HEK293 (cell line): ENCODE results near the gene CCND1.

Experiments used
- IKZF3 ChIP-seq: fragments of 450-650 bp; IDR thresholded peaks from 2 replicates; pipeline ENCODE4 v1.5.0; 2018; ENCODE audit warnings: missing biosample characterization, mild to moderate bottlenecking, missing genetic modification characterization, moderate library complexity
- PBX3 ChIP-seq: sonication (generic); formaldehyde crosslinking; IDR thresholded peaks from 2 replicates; pipeline ENCODE4 v1.8.1; 2022; ENCODE audit warnings: mild to moderate bottlenecking, moderate library complexity, missing genetic modification reagents
- TF ChIP-seq, protein P1 (sequence below): fragments of 450-650 bp; formaldehyde crosslinking; IDR thresholded peaks from 2 replicates; pipeline ENCODE4 v1.5.1; 2016; ENCODE audit warnings: missing biosample characterization, missing genetic modification characterization

DNA sequence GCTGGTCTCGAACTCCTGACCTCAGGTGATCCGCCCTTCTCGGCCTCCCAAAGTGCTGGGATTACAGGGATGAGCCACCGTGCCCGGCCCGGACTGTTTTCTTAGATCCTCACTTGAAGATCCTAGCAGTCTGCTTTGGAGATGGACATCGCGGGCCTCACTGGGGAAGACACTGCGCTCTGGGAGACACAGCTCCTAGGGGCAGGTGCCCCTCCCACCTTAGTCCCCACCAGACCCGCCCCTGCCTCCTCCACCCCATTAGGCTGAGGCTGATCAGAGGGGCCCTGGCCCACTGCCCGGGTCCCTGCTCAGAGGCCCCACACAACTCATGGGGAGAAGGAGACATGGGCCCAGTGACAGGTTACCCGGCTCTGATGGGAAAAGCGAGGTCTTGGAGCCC is 45.5 kb downstream of the CCND1 start:
- TF ChIP-seq, protein P1, sequence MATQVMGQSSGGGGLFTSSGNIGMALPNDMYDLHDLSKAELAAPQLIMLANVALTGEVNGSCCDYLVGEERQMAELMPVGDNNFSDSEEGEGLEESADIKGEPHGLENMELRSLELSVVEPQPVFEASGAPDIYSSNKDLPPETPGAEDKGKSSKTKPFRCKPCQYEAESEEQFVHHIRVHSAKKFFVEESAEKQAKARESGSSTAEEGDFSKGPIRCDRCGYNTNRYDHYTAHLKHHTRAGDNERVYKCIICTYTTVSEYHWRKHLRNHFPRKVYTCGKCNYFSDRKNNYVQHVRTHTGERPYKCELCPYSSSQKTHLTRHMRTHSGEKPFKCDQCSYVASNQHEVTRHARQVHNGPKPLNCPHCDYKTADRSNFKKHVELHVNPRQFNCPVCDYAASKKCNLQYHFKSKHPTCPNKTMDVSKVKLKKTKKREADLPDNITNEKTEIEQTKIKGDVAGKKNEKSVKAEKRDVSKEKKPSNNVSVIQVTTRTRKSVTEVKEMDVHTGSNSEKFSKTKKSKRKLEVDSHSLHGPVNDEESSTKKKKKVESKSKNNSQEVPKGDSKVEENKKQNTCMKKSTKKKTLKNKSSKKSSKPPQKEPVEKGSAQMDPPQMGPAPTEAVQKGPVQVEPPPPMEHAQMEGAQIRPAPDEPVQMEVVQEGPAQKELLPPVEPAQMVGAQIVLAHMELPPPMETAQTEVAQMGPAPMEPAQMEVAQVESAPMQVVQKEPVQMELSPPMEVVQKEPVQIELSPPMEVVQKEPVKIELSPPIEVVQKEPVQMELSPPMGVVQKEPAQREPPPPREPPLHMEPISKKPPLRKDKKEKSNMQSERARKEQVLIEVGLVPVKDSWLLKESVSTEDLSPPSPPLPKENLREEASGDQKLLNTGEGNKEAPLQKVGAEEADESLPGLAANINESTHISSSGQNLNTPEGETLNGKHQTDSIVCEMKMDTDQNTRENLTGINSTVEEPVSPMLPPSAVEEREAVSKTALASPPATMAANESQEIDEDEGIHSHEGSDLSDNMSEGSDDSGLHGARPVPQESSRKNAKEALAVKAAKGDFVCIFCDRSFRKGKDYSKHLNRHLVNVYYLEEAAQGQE (tag by site-specific recombination), result no peak
- TF ChIP-seq IKZF3 (tag by site-specific recombination) (no peak), PBX3 (CRISPR knock-in tag) (no peak)
